ENCODE data around the gene EML5. TPM values are rescaled to one million over a fixed set of nuclear protein-coding genes. Genes with fewer than 3 reads are reported as not detected.

EML5 gene
- total and polyA plus RNA-seq, 2 of the 13 experiments (the other 11 are each of a cell fraction or from before 2014, with no cell fraction given): 0.11 TPM; not detected in 1

DNA sequence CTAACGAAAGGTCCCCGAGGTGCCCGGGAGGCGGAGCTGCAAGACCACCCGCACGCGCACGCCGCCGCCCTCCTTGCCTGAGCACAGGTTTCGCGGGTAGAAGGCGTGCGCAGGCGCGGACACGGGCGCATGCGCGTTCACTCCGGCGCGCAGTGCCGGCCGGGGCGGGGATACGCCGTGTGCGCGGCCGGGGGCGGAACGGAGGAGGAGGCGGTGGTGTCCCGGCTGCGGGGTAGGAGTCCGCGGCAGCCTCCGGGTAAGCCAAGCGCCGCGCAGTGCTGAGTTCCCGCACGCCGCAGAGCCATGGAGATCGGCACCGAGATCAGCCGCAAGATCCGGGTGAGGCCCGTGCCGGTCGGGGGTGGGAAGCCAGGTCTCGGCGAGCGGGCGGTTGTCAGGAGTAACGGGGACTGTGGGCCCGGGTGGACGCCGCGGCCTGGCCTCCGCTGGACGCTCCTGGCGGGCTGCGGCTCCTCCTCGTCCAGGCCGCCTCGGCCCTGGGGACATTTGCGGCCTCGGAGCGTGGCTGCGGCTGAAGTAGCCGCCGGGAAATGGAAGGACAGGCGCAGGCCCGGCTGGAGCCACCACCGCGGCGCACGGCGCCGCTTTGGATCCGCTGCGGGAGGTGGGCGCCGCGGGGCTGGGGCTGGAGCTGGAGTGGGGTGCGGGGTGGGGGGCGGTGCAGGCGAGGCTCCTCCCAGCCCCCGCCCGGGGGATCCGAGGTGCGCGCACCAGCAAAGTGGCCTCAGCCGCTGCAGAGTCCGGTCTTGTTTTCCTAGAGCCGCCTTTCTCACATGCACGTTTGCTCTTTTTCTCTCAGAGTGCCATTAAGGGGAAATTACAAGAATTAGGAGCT lies 229.7 kb downstream of the EML5 start, which contains the start of gene ZC3H14 (continued):
- TF ChIP-seq ZNF879 (CRISPR knock-in tag; IDR thresholded peaks at IDR 0.05) (peak; percentile 72; the same call in 1 of the 2 replicates), ZNF180 (CRISPR knock-in tag; IDR thresholded peaks at IDR 0.05; ENCODE audit: borderline replicate concordance, low read depth) (no peak), TMF1 (CRISPR knock-in tag; IDR thresholded peaks at IDR 0.05; ENCODE audit: low read depth) (peak; percentile 65; the same call in 1 of the 2 replicates), PCBP1 (IDR thresholded peaks at IDR 0.05; ENCODE audit: borderline replicate concordance, low read depth, low read length) (no peak), POGZ (CRISPR knock-in tag; IDR thresholded peaks at IDR 0.05) (peak; percentile 61; the same call in 1 of the 2 replicates), ZNF333 (CRISPR knock-in tag; IDR thresholded peaks at IDR 0.05; ENCODE audit: borderline replicate concordance) (peak; percentile 73), ZNF549 (CRISPR knock-in tag; IDR thresholded peaks at IDR 0.05) (no peak), SALL1 (CRISPR knock-in tag; IDR thresholded peaks at IDR 0.05) (peak; percentile 90), HNF4A (CRISPR knock-in tag; IDR thresholded peaks at IDR 0.05) (0 out of 2 replicates have a peak, but pooled peaks have one; percentile 4)
- TF ChIP-seq, protein P1, sequence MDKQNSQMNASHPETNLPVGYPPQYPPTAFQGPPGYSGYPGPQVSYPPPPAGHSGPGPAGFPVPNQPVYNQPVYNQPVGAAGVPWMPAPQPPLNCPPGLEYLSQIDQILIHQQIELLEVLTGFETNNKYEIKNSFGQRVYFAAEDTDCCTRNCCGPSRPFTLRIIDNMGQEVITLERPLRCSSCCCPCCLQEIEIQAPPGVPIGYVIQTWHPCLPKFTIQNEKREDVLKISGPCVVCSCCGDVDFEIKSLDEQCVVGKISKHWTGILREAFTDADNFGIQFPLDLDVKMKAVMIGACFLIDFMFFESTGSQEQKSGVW (CRISPR knock-in tag; IDR thresholded peaks at IDR 0.05; ENCODE audit: borderline replicate concordance): no peak
- TF ChIP-seq, protein P2, sequence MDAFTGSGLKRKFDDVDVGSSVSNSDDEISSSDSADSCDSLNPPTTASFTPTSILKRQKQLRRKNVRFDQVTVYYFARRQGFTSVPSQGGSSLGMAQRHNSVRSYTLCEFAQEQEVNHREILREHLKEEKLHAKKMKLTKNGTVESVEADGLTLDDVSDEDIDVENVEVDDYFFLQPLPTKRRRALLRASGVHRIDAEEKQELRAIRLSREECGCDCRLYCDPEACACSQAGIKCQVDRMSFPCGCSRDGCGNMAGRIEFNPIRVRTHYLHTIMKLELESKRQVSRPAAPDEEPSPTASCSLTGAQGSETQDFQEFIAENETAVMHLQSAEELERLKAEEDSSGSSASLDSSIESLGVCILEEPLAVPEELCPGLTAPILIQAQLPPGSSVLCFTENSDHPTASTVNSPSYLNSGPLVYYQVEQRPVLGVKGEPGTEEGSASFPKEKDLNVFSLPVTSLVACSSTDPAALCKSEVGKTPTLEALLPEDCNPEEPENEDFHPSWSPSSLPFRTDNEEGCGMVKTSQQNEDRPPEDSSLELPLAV (CRISPR knock-in tag; conservative IDR thresholded peaks at IDR 0.05; ENCODE audit: low read depth): peak; percentile 80; the same call in 1 of the 2 replicates
- TF ChIP-seq, protein P3, sequence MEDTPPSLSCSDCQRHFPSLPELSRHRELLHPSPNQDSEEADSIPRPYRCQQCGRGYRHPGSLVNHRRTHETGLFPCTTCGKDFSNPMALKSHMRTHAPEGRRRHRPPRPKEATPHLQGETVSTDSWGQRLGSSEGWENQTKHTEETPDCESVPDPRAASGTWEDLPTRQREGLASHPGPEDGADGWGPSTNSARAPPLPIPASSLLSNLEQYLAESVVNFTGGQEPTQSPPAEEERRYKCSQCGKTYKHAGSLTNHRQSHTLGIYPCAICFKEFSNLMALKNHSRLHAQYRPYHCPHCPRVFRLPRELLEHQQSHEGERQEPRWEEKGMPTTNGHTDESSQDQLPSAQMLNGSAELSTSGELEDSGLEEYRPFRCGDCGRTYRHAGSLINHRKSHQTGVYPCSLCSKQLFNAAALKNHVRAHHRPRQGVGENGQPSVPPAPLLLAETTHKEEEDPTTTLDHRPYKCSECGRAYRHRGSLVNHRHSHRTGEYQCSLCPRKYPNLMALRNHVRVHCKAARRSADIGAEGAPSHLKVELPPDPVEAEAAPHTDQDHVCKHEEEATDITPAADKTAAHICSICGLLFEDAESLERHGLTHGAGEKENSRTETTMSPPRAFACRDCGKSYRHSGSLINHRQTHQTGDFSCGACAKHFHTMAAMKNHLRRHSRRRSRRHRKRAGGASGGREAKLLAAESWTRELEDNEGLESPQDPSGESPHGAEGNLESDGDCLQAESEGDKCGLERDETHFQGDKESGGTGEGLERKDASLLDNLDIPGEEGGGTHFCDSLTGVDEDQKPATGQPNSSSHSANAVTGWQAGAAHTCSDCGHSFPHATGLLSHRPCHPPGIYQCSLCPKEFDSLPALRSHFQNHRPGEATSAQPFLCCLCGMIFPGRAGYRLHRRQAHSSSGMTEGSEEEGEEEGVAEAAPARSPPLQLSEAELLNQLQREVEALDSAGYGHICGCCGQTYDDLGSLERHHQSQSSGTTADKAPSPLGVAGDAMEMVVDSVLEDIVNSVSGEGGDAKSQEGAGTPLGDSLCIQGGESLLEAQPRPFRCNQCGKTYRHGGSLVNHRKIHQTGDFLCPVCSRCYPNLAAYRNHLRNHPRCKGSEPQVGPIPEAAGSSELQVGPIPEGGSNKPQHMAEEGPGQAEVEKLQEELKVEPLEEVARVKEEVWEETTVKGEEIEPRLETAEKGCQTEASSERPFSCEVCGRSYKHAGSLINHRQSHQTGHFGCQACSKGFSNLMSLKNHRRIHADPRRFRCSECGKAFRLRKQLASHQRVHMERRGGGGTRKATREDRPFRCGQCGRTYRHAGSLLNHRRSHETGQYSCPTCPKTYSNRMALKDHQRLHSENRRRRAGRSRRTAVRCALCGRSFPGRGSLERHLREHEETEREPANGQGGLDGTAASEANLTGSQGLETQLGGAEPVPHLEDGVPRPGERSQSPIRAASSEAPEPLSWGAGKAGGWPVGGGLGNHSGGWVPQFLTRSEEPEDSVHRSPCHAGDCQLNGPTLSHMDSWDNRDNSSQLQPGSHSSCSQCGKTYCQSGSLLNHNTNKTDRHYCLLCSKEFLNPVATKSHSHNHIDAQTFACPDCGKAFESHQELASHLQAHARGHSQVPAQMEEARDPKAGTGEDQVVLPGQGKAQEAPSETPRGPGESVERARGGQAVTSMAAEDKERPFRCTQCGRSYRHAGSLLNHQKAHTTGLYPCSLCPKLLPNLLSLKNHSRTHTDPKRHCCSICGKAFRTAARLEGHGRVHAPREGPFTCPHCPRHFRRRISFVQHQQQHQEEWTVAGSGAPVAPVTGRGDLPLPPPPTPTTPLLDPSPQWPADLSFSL (CRISPR knock-in tag; IDR thresholded peaks at IDR 0.05): no peak
- TF ChIP-seq, protein P4, sequence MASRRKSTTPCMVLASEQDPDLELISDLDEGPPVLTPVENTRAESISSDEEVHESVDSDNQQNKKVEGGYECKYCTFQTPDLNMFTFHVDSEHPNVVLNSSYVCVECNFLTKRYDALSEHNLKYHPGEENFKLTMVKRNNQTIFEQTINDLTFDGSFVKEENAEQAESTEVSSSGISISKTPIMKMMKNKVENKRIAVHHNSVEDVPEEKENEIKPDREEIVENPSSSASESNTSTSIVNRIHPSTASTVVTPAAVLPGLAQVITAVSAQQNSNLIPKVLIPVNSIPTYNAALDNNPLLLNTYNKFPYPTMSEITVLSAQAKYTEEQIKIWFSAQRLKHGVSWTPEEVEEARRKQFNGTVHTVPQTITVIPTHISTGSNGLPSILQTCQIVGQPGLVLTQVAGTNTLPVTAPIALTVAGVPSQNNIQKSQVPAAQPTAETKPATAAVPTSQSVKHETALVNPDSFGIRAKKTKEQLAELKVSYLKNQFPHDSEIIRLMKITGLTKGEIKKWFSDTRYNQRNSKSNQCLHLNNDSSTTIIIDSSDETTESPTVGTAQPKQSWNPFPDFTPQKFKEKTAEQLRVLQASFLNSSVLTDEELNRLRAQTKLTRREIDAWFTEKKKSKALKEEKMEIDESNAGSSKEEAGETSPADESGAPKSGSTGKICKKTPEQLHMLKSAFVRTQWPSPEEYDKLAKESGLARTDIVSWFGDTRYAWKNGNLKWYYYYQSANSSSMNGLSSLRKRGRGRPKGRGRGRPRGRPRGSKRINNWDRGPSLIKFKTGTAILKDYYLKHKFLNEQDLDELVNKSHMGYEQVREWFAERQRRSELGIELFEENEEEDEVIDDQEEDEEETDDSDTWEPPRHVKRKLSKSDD (CRISPR knock-in tag; IDR thresholded peaks at IDR 0.05; ENCODE audit: low read depth): peak; percentile 57
- TF ChIP-seq, protein P5, sequence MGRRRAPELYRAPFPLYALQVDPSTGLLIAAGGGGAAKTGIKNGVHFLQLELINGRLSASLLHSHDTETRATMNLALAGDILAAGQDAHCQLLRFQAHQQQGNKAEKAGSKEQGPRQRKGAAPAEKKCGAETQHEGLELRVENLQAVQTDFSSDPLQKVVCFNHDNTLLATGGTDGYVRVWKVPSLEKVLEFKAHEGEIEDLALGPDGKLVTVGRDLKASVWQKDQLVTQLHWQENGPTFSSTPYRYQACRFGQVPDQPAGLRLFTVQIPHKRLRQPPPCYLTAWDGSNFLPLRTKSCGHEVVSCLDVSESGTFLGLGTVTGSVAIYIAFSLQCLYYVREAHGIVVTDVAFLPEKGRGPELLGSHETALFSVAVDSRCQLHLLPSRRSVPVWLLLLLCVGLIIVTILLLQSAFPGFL (CRISPR knock-in tag; IDR thresholded peaks at IDR 0.05): 0 out of 2 replicates have a peak, but pooled peaks have one; percentile 80
